Stimulated activated CD4-positive, alpha-beta T cell treated with anti-CD3 and anti-CD28 coated beads, Interleukin-1b, Interleukin-23, amount 100 ng/mL, for 4 hours (primary cell): Measurements from ENCODE around the gene SRL.

Experiments used
- DNase-seq, 2 donors: peaks; one replicate each; pipeline ENCODE4 v3.0.0-alpha.2; 2020; ENCODE audit warnings: low read depth in 2 of 2

Gene SRL

GRCh38 chr16:4202615-4203345 lies 39.1 kb downstream of the SRL start:
- DNase-seq, result no peak

GRCh38 chr16:4200781-4201137 lies 41.1 kb downstream of the SRL start:
- DNase-seq, result no peak

- DNase-seq, result no peak
Observed at GRCh38 chr16:4200000-4200780, 41.7 kb downstream of the SRL start.

- DNase-seq, result no peak
Observed at GRCh38 chr16:4198816-4199215, 43.1 kb downstream of the SRL start.

- DNase-seq, result no peak
Observed at GRCh38 chr16:4194661-4195060, 47.2 kb downstream of the SRL start.

GRCh38 chr16:4193920-4194319 lies 48.0 kb downstream of the SRL start:
- no peak for DNase-seq

- DNase-seq, result no peak
Observed at GRCh38 chr16:4192206-4192605, 49.7 kb downstream of the SRL start.

- no peak for DNase-seq
Observed at GRCh38 chr16:4190712-4191333, 51.1 kb downstream of the SRL start.

GRCh38 chr16:4190086-4190485 lies 51.8 kb downstream of the SRL start:
- DNase-seq, result no peak

GRCh38 chr16:4184038-4184702 lies 57.7 kb downstream of the SRL start:
- DNase-seq, result no peak

- peak; percentile 84 to 91 for DNase-seq
Observed at GRCh38 chr16:4183237-4184037, 58.4 kb downstream of the SRL start.

- DNase-seq, result no peak
Observed at GRCh38 chr16:4182581-4183236, 59.2 kb downstream of the SRL start.

GRCh38 chr16:4180511-4180910 lies 61.4 kb downstream of the SRL start:
- DNase-seq, result no peak

- no peak for DNase-seq
Observed at GRCh38 chr16:4179763-4180260, 62.1 kb downstream of the SRL start.

GRCh38 chr16:4179020-4179419 lies 62.9 kb downstream of the SRL start:
- no peak for DNase-seq

- no peak for DNase-seq
Observed at GRCh38 chr16:4178468-4179010, 63.3 kb downstream of the SRL start.

- no peak for DNase-seq
Observed at GRCh38 chr16:4176906-4177417, 64.9 kb downstream of the SRL start.

GRCh38 chr16:4175849-4176248 lies 66.0 kb downstream of the SRL start:
- DNase-seq, result no peak

GRCh38 chr16:4172070-4172469 lies 69.8 kb downstream of the SRL start:
- DNase-seq, result no peak

- no peak for DNase-seq
Observed at GRCh38 chr16:4169415-4169814, 72.5 kb downstream of the SRL start.
